Activated gamma-delta T cell treated with anti-CD3 and anti-CD28 coated beads, Interleukin-2, amount 50 U/mL, for 16 hours (primary cell): ENCODE results near the gene BAK1.
"Not testable (repeated sequence)": the region's sequence is repeated elsewhere in the genome, so short reads cannot be mapped to it uniquely, and the experiment has no call there.

ENCODE experiments used
- DNase-seq: peaks from one replicate; pipeline ENCODE4 v3.0.0-alpha.2; 2020; ENCODE audit warnings: low read depth

Gene BAK1

GRCh38 chr6:33551538-33551937 lies 28.5 kb downstream of the BAK1 start:
- no peak for DNase-seq

GRCh38 chr6:33549896-33550295 lies 30.2 kb downstream of the BAK1 start:
- DNase-seq, result no peak

GRCh38 chr6:33549196-33549595 lies 30.9 kb downstream of the BAK1 start:
- DNase-seq, result no peak

GRCh38 chr6:33547499-33547898 lies 32.6 kb downstream of the BAK1 start:
- no peak for DNase-seq

- no peak for DNase-seq
Measured at GRCh38 chr6:33546766-33547165, 33.3 kb downstream of the BAK1 start.

GRCh38 chr6:33545292-33545691 lies 34.8 kb downstream of the BAK1 start:
- not testable (repeated sequence) for DNase-seq

- no peak for DNase-seq
Measured at GRCh38 chr6:33543116-33543515, 37.0 kb downstream of the BAK1 start.

GRCh38 chr6:33540768-33541167 lies 39.3 kb downstream of the BAK1 start:
- no peak for DNase-seq

GRCh38 chr6:33534702-33535101 lies 45.4 kb downstream of the BAK1 start:
- DNase-seq, result no peak

- DNase-seq, result peak; percentile 31
Measured at GRCh38 chr6:33533163-33533869, 46.8 kb downstream of the BAK1 start.

- not testable (repeated sequence) for DNase-seq
Measured at GRCh38 chr6:33532431-33532830, 47.6 kb downstream of the BAK1 start.

GRCh38 chr6:33530617-33531016 lies 49.5 kb downstream of the BAK1 start:
- DNase-seq, result not testable (repeated sequence)
